ENCODE measurements around the gene FGF7.
"Not testable (repeated sequence)": the region's sequence is repeated elsewhere in the genome, so short reads cannot be mapped to it uniquely, and the experiment has no call there.

FGF7 gene, protein sequence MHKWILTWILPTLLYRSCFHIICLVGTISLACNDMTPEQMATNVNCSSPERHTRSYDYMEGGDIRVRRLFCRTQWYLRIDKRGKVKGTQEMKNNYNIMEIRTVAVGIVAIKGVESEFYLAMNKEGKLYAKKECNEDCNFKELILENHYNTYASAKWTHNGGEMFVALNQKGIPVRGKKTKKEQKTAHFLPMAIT

DNA sequence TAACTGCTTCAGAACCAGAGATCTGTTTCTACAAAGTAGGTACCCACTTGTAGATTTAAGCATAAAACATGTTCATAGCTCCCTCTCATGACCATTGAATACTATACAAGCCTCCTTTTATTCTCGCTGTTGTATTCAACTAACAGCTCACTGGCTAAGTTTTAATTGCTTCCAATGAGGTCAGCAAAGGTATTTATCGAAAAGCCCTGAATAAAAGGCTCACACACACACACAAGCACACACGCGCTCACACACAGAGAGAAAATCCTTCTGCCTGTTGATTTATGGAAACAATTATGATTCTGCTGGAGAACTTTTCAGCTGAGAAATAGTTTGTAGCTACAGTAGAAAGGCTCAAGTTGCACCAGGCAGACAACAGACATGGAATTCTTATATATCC lies at the start of gene FGF7:
FGF7 (plus strand) TSS at position 222 of the 400 bp plus-strand sequence. CDS start 1,056 bp downstream, outside the sequence.
- Histone ChIP-seq H3K4me1 (ENCODE audit: control insufficient read depth, insufficient read depth, low read length) (no peaks in the 10 kb centered on the region), H3K9me3 (ENCODE audit: control insufficient read depth, low read length) (no peaks in the 10 kb centered on the region), H3K36me3 (ENCODE audit: control insufficient read depth, insufficient read depth, low read length) (no peaks in the 10 kb centered on the region), H3K4me3 (ENCODE audit: low read length) (no peak within 1 kb of the TSS), H3K9ac (ENCODE audit: low read length) (peak within 1 kb of the TSS; percentile 0), H3K27me3 (ENCODE audit: control insufficient read depth, insufficient read depth, low read length) (no peaks in the 10 kb centered on the region)

DNA sequence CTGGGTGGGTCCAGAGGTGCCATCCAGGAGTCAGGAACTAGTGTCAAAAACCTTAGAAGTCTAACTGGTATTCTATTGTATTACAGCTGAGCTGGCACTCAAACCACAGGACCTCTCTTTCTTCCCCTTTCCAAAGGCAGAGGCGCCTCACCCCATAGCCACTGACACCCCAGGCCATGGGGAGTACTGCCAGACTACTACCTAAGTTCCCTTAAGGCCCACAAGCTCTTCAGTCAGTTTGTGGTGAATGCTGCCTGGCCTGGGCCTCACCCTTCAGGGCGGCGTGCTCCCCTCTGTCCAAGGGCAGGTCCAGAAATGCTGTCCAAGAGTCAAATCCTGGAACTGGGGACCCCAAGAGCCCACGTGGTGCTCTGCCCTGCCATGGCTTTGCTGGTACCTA lies 43.0 kb upstream of the FGF7 start:
- H3K4me1 ChIP-seq (ENCODE audit: control insufficient read depth, insufficient read depth, low read length), result no peaks in the 10 kb centered on the region
- no peaks in the 10 kb centered on the region for H3K9me3 ChIP-seq (ENCODE audit: control insufficient read depth, low read length)
- H3K27me3 ChIP-seq (ENCODE audit: control insufficient read depth, insufficient read depth, low read length), result no peaks in the 10 kb centered on the region
- no peak overlapping the region for H3K4me3 ChIP-seq (ENCODE audit: low read length)
- no peak overlapping the region for H3K9ac ChIP-seq (ENCODE audit: low read length)
- no peaks in the 10 kb centered on the region for H3K36me3 ChIP-seq (ENCODE audit: control insufficient read depth, insufficient read depth, low read length)

DNA sequence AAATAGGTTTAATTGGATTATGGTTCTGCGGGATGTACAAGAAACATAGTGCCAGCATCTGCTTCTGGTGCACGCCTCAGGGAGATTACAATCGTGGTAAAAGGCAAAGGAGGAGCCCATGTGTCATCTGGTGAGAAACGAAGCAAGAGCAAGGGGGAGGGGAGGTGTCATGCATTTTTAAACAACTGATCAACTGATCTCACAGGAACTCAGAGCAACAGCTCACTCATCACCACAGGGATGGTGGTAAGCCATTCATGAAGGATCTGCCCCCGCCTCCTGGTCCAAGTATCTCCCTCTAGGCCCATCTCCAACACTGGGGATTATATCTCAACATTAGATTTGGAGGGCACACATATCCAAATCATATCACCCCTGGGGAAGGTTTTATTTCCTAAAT lies 42.1 kb upstream of the FGF7 start:
- H3K4me3 ChIP-seq (ENCODE audit: low read length), result no peak overlapping the region
- H3K9me3 ChIP-seq (ENCODE audit: control insufficient read depth, low read length), result no peaks in the 10 kb centered on the region
- no peaks in the 10 kb centered on the region for H3K27me3 ChIP-seq (ENCODE audit: control insufficient read depth, insufficient read depth, low read length)
- H3K9ac ChIP-seq (ENCODE audit: low read length), result no peak overlapping the region
- no peaks in the 10 kb centered on the region for H3K36me3 ChIP-seq (ENCODE audit: control insufficient read depth, insufficient read depth, low read length)
- no peaks in the 10 kb centered on the region for H3K4me1 ChIP-seq (ENCODE audit: control insufficient read depth, insufficient read depth, low read length)

DNA sequence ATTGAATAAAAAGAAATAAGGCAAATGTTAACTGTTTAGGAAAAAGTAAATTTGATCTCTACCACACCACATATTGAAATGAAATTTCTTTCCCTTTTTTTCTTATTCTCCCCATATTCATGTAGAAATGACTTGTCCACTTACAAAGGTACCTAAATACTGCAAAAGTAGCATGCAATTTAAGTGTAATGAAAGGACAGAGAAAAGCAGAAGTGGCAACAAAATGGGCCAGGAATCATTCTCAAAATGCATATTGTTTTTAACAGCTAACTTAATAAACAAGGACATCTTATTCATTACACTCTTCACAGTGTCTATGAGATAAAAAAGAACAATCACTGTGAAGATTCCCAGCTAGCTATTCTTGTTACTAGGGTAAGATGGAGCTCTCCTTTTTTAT lies 40.6 kb upstream of the FGF7 start:
- H3K9ac ChIP-seq (ENCODE audit: low read length), result no peak overlapping the region
- no peaks in the 10 kb centered on the region for H3K4me1 ChIP-seq (ENCODE audit: control insufficient read depth, insufficient read depth, low read length)
- H3K36me3 ChIP-seq (ENCODE audit: control insufficient read depth, insufficient read depth, low read length), result no peaks in the 10 kb centered on the region
- no peaks in the 10 kb centered on the region for H3K27me3 ChIP-seq (ENCODE audit: control insufficient read depth, insufficient read depth, low read length)
- no peak overlapping the region for H3K4me3 ChIP-seq (ENCODE audit: low read length)
- H3K9me3 ChIP-seq (ENCODE audit: control insufficient read depth, low read length), result no peaks in the 10 kb centered on the region

DNA sequence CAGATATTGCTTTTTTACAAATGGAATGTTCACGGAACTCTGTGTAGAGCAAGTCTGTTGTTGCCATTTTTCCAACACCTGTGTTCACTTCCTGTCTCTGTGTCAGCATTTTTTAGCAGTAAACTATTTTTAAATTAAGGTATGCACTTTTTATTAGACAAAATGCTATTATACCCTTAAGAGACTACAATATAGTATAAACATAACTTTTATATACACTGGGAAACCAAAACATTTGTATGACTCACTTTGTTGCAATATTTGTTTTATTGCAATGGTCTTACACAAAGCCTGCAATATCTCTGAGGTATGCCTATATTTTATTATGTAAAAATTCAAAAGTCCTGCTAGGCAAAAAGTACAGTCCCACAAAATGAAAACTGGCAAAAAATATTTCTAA lies 39.8 kb upstream of the FGF7 start:
- Histone ChIP-seq H3K36me3 (ENCODE audit: control insufficient read depth, insufficient read depth, low read length) (no peaks in the 10 kb centered on the region), H3K4me3 (ENCODE audit: low read length) (no peak overlapping the region), H3K4me1 (ENCODE audit: control insufficient read depth, insufficient read depth, low read length) (no peaks in the 10 kb centered on the region), H3K9me3 (ENCODE audit: control insufficient read depth, low read length) (no peaks in the 10 kb centered on the region), H3K27me3 (ENCODE audit: control insufficient read depth, insufficient read depth, low read length) (no peaks in the 10 kb centered on the region), H3K9ac (ENCODE audit: low read length) (no peak overlapping the region)

- Histone ChIP-seq H3K27me3 (ENCODE audit: control insufficient read depth, insufficient read depth, low read length) (no peaks in the 10 kb centered on the region), H3K4me3 (ENCODE audit: low read length) (no peak overlapping the region), H3K36me3 (ENCODE audit: control insufficient read depth, insufficient read depth, low read length) (no peaks in the 10 kb centered on the region), H3K9me3 (ENCODE audit: control insufficient read depth, low read length) (no peaks in the 10 kb centered on the region), H3K9ac (ENCODE audit: low read length) (no peak overlapping the region), H3K4me1 (ENCODE audit: control insufficient read depth, insufficient read depth, low read length) (no peaks in the 10 kb centered on the region)
Observed at GRCh38 chr15:49387471-49387870, 35.6 kb upstream of the FGF7 start.

DNA sequence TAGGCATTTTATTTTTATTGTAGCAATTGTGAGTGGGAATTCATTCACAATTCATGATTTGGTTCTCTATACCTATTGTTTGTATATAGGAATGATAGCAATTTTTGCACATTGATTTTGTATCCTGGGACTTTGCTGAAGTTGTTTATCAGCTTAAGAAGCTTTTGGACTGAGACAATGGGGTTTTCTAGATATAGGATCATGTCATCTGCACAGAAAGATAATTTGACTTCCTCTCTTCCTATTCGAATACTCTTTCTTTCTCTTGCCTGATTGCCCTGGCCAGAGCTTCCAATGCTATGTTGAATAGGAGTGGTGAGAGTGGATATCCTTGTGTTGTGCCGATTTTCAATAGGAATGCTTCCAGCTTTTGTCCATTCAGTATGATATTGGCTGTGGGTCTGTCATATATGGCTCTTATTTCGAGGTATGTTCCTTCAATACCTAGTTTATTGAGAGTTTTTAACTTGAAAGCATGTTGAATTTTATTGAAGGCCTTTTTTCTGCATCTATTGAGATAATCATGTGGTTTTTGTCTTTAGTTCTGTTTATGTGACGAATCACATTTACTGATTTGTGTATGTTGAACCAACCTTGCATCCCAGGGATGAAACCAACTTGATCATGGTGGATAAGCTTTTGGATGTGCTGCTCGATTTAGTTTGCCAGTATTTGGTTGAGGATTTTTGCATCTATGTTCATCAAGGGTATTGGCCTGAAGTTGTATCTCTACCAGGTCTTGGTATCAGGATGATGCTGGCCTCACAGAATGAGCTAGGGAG lies 20.3 kb upstream of the FGF7 start:
- H3K27me3 ChIP-seq (ENCODE audit: control insufficient read depth, insufficient read depth, low read length); H3K36me3 ChIP-seq (ENCODE audit: control insufficient read depth, insufficient read depth, low read length); H3K9me3 ChIP-seq (ENCODE audit: control insufficient read depth, low read length); H3K4me1 ChIP-seq (ENCODE audit: control insufficient read depth, insufficient read depth, low read length); H3K9ac ChIP-seq (ENCODE audit: low read length); H3K4me3 ChIP-seq (ENCODE audit: low read length): not testable (repeated sequence)

DNA sequence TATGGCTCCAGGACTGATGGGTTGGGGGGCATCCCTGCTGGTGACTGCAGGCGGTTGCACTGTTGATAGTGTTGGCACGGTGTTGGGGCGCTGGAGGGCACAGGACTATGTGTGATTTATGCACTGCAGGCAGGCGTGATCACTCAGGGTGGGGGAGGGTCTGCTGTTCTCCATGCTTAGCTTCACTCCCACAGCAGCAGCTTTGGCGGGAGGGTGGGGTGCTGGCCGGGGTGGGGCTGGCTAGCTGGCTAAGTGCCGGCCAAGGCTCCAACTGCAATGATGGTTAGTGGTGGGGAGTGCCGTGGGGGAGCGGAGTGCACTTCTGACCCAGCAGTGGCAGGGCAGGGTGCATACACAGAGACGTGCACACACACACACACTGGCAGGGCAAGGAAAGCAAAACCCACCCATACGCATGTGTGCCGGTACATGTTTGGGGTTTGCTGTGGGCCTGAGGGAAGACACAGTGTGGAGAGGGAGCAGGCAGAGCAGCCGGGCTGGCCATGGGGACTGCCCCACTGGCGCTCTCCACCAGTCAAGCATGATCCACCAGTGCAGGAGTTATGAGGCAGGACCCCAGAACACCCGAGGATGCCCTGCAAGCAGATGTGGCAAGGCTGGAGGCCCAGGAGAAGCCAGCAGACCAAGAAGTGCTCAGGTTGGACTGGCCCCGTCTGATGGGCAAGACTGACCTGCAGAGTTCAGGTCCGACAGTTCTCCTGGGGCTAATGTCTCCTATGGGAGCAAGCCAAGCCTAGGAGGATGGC lies 16.5 kb upstream of the FGF7 start:
- no peaks in the 10 kb centered on the region for H3K4me1 ChIP-seq (ENCODE audit: control insufficient read depth, insufficient read depth, low read length)
- no peak overlapping the region for H3K4me3 ChIP-seq (ENCODE audit: low read length)
- H3K36me3 ChIP-seq (ENCODE audit: control insufficient read depth, insufficient read depth, low read length), result no peaks in the 10 kb centered on the region
- no peaks in the 10 kb centered on the region for H3K9me3 ChIP-seq (ENCODE audit: control insufficient read depth, low read length)
- no peaks in the 10 kb centered on the region for H3K27me3 ChIP-seq (ENCODE audit: control insufficient read depth, insufficient read depth, low read length)
- no peak overlapping the region for H3K9ac ChIP-seq (ENCODE audit: low read length)

DNA sequence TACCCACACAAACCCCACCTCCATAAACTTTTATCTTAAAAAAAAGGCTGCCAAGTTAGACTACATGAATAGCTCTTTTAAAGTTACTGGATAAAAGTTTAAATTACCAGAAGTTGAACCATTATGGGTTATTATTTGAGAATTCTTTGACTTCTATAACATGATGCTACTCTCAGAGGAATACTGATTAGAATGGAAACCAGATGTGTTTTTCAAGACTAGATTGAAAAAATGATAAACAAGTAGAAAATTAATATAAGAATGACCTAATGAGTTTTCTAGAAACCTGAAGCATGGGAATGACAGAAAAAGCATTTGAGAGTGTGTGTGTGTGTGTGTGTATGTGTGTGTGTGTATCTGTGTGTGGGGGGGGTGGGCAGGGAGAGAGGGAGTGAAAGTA lies 12.4 kb upstream of the FGF7 start:
- no peak overlapping the region for H3K4me3 ChIP-seq (ENCODE audit: low read length)
- H3K9me3 ChIP-seq (ENCODE audit: control insufficient read depth, low read length), result no peaks in the 10 kb centered on the region
- no peak overlapping the region for H3K9ac ChIP-seq (ENCODE audit: low read length)
- no peaks in the 10 kb centered on the region for H3K36me3 ChIP-seq (ENCODE audit: control insufficient read depth, insufficient read depth, low read length)
- no peaks in the 10 kb centered on the region for H3K27me3 ChIP-seq (ENCODE audit: control insufficient read depth, insufficient read depth, low read length)
- H3K4me1 ChIP-seq (ENCODE audit: control insufficient read depth, insufficient read depth, low read length), result no peaks in the 10 kb centered on the region

DNA sequence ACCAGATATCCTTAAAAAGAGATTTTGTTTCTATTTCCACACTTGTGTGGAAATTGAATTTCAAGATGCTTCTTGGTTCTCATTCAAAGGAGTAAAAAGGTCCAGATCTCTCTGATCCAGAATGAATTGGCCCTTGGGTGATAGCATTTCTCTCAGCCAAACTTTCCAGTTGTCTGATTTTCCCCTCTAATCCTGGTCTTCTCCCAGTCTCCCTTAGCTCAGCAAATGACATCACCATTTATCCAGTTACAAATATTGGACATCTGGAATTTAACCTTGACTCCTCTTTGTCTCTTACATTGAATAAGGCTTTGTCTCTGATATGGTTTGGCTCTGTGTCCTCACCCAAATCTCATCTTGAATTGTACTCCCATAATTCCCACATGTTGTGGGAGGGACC lies 10.2 kb upstream of the FGF7 start:
- Histone ChIP-seq H3K36me3 (ENCODE audit: control insufficient read depth, insufficient read depth, low read length) (no peaks in the 10 kb centered on the region), H3K4me3 (ENCODE audit: low read length) (no peak overlapping the region), H3K27me3 (ENCODE audit: control insufficient read depth, insufficient read depth, low read length) (no peaks in the 10 kb centered on the region), H3K4me1 (ENCODE audit: control insufficient read depth, insufficient read depth, low read length) (no peaks in the 10 kb centered on the region), H3K9ac (ENCODE audit: low read length) (no peak overlapping the region), H3K9me3 (ENCODE audit: control insufficient read depth, low read length) (no peaks in the 10 kb centered on the region)

GRCh38 chr15:49415149-49415548 lies 7.9 kb upstream of the FGF7 start:
- Histone ChIP-seq H3K9ac (ENCODE audit: low read length) (no peak overlapping the region), H3K27me3 (ENCODE audit: control insufficient read depth, insufficient read depth, low read length) (no peaks in the 10 kb centered on the region), H3K4me3 (ENCODE audit: low read length) (no peak overlapping the region)

DNA sequence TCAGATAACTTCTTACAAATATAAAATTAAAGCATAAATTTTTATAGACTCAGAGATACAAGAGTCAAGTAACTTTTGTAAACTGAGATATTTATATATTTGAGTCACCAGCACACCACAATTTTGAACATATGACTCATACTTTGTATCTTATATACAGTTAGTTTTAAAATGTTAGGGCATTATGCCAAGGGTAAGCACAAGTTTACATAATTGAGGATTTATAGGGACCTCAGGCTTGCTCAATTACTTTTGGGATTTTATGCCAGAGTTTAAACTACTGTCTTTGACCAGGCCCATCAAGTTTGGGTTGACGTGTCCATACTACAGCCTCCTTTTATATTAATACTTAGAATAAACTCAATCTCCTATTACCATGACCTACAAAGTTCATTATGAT lies 7.4 kb upstream of the FGF7 start:
- H3K9me3 ChIP-seq (ENCODE audit: control insufficient read depth, low read length), result no peaks in the 10 kb centered on the region
- H3K27me3 ChIP-seq (ENCODE audit: control insufficient read depth, insufficient read depth, low read length), result no peaks in the 10 kb centered on the region
- no peaks in the 10 kb centered on the region for H3K36me3 ChIP-seq (ENCODE audit: control insufficient read depth, insufficient read depth, low read length)
- H3K4me3 ChIP-seq (ENCODE audit: low read length), result no peak overlapping the region
- no peak overlapping the region for H3K9ac ChIP-seq (ENCODE audit: low read length)
- no peaks in the 10 kb centered on the region for H3K4me1 ChIP-seq (ENCODE audit: control insufficient read depth, insufficient read depth, low read length)

More at GRCh38 chr15:49415149-49415548, 7.9 kb upstream of the FGF7 start:
- Histone ChIP-seq H3K4me1 (ENCODE audit: control insufficient read depth, insufficient read depth, low read length) (no peaks in the 10 kb centered on the region), H3K9me3 (ENCODE audit: control insufficient read depth, low read length) (no peaks in the 10 kb centered on the region), H3K36me3 (ENCODE audit: control insufficient read depth, insufficient read depth, low read length) (no peaks in the 10 kb centered on the region)

All from mucosa of stomach (tissue), 1 donor.